ENCODE data around the gene KIAA1755.

The KIAA1755 gene

DNA sequence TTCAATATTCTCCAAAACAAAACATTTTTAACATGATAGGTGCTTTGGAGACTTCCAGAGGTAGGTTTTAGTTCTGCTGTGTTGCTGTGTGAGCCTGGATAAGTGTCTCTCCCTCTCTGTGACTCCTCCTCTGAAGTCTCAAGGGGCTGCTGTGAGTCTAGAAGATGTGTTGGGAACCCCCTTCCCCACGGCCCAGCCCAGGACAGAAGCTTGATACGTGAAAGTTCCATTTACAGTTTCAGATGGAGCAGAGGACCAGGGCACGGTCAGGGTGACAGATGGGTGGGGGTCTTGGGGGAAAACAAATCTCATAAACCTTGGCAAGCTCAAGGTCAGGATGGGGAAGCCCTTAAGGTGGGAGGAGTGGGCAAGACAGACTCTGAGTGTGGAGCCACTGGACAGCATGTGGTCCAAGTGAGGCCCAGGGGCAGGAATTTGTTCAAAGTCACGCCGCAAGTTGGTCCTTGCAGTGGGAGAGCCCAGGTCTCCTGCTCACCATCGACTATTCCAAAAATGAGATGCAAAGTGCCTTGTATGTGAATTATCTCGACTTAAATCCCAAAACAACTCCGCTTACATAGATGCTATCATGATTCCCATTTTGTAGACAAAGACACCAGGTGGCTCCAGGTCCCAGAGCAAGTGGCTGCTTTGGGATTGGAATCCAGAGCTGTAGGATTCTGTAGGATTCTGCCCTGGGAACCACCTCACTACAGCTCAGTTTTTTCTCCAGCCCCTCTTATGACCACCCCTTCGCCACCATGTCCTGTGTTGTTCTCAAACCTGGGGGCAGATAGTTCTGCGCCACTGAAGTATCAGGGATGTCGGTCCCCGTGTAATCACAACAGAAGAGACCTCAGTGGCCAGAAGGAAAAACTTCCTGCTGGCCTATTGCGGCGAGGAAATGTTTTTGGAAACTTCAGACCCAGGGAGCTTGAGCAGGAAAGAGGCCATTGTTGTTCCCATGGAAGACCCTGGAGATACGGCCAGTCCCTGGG is 97.4 kb downstream of the KIAA1755 start:
- DNase-seq = no peak

DNA sequence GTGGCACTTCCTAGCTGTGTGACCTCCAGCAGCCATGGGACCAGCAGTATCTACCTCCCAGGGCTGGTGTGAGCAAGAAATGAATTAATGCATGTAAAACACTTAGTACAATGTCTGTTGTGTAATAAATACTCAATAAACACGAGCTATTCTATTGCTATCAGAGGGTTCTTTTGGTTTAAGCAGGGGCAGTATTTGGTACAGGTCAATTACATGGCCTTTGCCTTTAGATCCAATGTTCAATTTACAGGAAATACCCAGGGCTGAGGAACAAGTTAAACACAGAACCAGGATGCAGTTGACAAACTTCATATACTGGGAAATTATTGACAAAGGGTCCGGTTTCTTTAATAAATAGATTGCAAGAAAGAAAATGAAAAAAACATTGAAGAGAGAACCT is 98.4 kb downstream of the KIAA1755 start:
- DNase-seq = no peak

- no peak for DNase-seq
Observed at GRCh38 chr20:38161412-38161774, 99.1 kb downstream of the KIAA1755 start.
